ENCODE measurements around the gene MYO6.

Gene MYO6

DNA sequence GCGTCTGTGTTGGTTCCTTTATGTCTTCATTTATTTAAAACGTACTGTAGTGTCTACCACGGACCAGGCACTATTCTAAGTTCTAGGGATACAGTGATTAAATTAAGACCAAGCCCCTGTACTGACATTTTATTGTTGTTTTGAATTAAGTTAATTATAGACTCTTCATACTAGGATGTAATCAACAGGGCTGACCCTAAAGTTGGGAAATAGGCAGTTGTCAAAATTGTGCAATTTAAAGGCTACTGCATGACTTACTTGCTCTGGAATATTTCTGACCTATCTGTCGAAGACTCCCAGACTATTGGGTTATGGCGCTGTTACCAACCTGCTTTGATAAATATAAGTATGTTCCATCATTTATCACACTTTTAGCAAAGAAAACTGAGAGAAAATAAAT lies 6.7 kb downstream of the MYO6 start:
- TF ChIP-seq, protein P1, sequence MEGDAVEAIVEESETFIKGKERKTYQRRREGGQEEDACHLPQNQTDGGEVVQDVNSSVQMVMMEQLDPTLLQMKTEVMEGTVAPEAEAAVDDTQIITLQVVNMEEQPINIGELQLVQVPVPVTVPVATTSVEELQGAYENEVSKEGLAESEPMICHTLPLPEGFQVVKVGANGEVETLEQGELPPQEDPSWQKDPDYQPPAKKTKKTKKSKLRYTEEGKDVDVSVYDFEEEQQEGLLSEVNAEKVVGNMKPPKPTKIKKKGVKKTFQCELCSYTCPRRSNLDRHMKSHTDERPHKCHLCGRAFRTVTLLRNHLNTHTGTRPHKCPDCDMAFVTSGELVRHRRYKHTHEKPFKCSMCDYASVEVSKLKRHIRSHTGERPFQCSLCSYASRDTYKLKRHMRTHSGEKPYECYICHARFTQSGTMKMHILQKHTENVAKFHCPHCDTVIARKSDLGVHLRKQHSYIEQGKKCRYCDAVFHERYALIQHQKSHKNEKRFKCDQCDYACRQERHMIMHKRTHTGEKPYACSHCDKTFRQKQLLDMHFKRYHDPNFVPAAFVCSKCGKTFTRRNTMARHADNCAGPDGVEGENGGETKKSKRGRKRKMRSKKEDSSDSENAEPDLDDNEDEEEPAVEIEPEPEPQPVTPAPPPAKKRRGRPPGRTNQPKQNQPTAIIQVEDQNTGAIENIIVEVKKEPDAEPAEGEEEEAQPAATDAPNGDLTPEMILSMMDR (conservative IDR thresholded peaks at IDR 0.05) = no peak
- no peak overlapping the region for H3K27ac ChIP-seq

DNA sequence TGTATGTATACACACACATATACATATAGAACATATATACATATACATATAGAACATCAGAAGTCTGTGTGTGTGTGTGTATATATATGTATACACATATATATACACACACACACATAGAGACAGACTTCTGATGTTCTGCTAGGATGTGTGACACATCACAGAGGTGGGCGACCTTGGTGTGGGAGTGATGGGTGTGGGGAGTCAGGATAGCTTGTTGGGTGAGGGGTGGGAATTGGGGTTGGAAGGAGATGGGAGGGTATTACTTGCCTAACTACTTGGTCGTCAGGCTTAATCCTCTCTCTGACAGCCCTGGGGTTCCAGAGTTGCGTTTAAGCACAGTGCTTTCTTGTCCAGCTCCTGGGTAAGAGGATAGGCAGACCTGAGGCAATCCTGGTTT lies 8.3 kb downstream of the MYO6 start:
- no peak overlapping the region for H3K27ac ChIP-seq
- TF ChIP-seq, protein P1 (conservative IDR thresholded peaks at IDR 0.05) = no peak

DNA sequence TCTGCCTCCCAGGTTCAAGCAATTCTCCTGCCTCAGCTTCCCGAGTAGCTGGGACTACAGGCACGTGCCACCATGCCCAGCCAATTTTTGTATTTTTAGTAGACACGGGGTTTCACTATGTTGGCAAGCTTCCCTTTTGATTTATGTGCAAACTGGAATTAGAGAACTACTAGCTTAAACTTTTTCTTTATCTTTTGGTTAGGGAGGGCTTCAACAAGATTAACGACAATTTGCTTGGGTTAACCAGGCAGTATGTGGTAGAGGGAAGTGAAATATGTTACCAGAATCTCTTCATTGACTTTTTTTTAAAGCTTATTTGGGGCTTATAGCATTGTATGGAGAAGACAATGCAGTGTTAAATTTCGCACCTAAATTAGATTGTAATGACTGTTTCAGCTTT lies 9.0 kb downstream of the MYO6 start:
- TF ChIP-seq, protein P1 (conservative IDR thresholded peaks at IDR 0.05) = no peak

DNA sequence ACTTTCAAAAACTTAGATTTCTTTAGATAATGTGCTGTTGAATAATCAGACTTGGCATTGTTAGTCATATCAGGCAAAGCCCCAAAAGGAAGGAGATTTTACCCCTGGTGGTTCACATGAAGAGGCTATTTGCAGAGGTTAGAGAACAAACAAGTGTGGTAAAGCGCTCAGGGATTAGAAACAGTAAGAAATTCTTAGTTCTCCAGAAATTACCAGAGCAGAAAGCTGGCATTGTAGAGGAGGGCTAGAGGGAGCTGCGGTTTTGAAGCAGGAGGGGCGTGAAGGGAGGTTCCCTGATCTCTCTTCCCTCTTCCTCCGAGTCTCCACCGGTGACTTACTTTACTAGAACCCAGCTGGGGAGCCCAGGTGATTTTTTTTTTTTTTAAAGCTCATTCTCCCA lies 10.2 kb downstream of the MYO6 start:
- no peak overlapping the region for H3K27ac ChIP-seq
- TF ChIP-seq, protein P1 (conservative IDR thresholded peaks at IDR 0.05) = no peak

More for the DNA sequence above, 9.0 kb downstream of the MYO6 start:
- no peak overlapping the region for H3K27ac ChIP-seq

DNA sequence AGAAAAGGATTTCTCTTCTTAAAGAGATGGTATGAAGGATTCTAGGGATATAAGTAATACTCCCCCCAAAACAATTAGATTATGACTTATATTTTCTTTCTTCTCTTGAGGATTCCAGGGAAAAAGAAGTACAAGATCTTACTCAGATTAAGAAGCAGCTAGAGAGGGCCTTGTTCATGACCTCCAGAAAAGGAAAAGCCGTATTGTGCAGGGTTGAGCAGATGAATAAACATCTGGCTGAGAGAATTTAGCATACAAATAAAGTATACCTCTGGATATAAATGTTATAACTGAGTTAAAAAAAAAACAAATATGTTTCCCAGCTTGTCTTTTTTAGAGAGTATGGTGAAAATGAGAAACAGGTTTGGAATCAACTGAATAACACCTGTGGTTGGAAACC lies 11.3 kb downstream of the MYO6 start:
- H3K27ac ChIP-seq = no peak overlapping the region
- TF ChIP-seq, protein P1 (conservative IDR thresholded peaks at IDR 0.05) = no peak

DNA sequence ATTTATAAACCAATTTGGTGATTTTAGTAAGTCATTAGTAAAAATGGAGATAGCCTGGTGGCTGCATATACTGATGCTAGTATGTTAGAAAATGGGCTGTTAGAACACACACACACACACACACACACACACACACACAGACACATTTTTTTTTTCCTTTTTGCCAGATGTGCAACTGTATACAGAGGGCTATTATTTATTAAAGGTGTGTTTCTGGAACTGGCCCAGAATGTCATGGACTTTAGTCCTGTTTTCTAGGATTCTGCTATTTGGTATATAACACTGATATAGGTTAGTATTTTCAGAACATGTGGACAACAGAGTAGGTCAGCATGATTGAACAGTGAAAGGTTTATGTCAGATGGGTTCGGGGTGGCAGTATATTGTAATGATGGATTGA lies 12.4 kb downstream of the MYO6 start:
- TF ChIP-seq, protein P1 (conservative IDR thresholded peaks at IDR 0.05) = no peak
- H3K27ac ChIP-seq = no peak overlapping the region; the same call in 1 of the 2 replicates

DNA sequence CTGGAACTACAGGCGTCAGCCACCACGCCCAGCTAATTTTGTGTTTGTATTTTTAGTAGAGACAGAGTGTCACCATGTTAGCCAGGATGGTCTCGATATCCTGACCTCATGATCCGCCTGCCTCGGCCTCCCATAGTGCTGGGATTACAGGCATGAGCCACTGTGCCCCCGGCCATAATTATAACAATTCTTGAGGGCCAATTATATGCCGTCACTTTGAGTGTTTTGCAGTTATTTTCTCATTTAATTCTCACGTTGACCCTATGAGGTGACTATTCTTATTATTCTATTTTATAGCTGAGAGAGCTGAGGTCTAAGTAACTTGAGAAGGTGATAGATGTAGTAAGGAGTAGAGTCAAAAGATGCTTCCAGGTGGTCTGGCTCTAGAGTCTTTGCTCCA lies 13.0 kb downstream of the MYO6 start:
- TF ChIP-seq, protein P1 (conservative IDR thresholded peaks at IDR 0.05) = no peak
- peak overlapping the region; percentile 21 for H3K27ac ChIP-seq

DNA sequence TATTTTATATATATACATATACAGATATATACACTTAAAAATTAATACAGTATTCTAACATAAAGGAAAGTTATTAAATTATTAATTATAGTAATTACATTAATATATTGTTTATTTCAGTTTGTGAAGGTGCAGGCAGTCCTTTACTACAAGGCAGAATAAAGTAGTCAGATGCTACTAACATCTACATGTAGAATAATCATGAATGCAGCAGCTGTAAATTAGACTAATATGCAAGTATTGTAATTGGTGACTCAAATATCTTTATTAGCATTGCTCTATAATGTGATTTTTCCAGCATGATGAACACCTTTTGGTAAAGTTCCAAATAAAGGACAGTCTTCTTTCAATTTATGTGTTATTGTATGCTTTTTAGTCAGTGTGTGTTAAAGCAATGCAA lies 17.3 kb downstream of the MYO6 start:
- TF ChIP-seq, protein P1 (conservative IDR thresholded peaks at IDR 0.05) = no peak
- no peak overlapping the region for H3K27ac ChIP-seq
